GM12874 (cell line): ENCODE measurements around the gene ZAP70.

Experiments
- TF ChIP-seq, protein P1 (sequence below): IDR thresholded peaks from 2 replicates; pipeline ENCODE4 v1.5.1; 2011; ENCODE audit warnings: low read depth, mild to moderate bottlenecking, control low read depth, low read length, moderate library complexity; ENCODE audit not compliant: insufficient read depth

The ZAP70 gene

DNA sequence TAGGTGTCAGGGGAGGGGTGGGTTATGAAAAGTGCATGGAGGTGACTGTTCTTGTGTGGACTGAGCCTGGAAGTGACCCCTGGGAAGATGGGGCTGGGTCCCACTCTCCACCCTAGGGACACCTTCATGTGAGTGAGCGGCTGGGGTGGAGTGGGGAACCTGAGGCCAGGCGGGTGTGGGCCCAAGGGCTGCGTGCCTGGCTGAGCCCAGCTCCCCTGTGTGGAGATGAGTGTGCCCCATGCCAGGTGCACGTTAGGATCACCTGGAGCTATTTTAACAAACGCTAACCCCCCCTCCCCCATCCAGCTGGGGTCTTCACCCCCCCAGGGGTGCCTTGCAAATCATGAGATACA is 26.5 kb downstream of the ZAP70 start:
- TF ChIP-seq, protein P1, sequence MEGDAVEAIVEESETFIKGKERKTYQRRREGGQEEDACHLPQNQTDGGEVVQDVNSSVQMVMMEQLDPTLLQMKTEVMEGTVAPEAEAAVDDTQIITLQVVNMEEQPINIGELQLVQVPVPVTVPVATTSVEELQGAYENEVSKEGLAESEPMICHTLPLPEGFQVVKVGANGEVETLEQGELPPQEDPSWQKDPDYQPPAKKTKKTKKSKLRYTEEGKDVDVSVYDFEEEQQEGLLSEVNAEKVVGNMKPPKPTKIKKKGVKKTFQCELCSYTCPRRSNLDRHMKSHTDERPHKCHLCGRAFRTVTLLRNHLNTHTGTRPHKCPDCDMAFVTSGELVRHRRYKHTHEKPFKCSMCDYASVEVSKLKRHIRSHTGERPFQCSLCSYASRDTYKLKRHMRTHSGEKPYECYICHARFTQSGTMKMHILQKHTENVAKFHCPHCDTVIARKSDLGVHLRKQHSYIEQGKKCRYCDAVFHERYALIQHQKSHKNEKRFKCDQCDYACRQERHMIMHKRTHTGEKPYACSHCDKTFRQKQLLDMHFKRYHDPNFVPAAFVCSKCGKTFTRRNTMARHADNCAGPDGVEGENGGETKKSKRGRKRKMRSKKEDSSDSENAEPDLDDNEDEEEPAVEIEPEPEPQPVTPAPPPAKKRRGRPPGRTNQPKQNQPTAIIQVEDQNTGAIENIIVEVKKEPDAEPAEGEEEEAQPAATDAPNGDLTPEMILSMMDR, result no peak

DNA sequence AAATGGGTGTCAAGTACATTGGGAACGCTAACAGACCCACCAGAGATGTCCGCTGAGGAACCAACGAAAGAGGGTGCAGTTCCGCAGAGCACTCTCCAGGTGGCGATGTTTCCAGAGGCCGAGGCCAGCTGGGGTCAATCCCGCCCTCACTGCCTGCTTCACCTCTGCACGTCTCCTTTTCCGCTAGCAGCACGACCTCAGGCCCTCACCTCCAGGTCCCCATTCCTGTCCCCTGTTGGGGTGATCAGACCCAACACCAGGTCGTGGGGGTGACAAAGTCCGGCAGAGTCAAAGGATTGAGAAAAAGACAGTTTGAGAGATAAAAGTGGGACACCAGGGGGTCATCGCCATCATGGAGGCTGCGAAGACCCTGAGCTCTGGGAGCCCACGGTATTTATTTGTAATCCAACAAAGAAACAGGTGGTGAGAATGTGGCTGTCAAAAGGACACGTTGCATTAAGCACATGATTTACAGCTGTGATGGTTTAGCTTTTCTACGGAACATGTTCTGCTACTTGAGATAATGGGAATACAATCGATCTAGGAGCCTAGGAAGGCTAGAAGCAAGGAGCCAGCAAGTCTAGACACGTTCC is 27.3 kb downstream of the ZAP70 start:
- TF ChIP-seq, protein P1, result peak; percentile 87

GRCh38 chr2:97741251-97741650 is 27.9 kb downstream of the ZAP70 start:
- TF ChIP-seq, protein P1, result no peak

DNA sequence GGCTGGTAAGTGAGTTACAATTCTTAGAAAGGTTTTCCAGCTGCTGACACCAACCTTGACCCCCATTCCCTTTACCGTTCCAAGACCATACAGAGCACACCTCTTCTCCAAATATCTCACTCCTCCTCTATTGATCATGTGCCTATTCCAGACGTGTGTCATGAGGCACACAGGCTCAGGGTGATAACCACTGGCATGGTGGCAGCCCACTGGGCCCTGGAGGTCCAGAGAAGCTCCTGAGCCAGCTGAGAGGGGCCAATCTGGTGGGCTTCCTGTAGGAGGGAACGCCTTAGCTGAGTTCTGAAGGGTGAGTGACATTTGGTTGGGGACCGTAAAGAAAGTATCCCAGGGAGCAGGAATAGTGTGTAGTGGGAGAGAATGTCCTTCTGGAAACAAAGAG is 28.3 kb downstream of the ZAP70 start:
- TF ChIP-seq, protein P1, result no peak

GRCh38 chr2:97742381-97742847 is 29.0 kb downstream of the ZAP70 start:
- TF ChIP-seq, protein P1, result no peak

DNA sequence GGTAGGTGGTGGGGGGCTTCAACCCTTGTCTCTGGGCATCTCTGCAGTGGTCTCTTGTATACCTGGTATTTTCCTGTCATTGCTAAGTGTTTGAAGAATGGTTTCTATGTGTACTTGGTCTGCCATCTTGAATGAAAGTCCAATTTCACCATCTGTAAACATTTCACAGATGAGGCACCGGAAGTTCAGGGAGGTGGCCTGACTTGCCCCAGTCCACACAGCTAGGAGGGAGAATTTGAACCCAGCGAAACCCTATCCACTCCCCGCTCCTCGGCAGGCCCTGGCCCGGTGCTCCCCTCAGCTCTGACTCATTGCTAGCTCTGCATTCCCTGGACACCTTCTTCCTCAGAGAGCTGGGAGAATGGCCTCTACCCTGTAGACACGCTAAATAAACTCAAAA is 30.5 kb downstream of the ZAP70 start:
- TF ChIP-seq, protein P1, result no peak

- TF ChIP-seq, protein P1, result no peak
Measured at GRCh38 chr2:97745474-97746174, 32.2 kb downstream of the ZAP70 start.
